Smooth muscle cell (in vitro differentiated cells): ENCODE data around the gene PEAK1. TPM values are rescaled to one million over a fixed set of nuclear protein-coding genes. Genes with fewer than 3 reads are reported as not detected.

Experiments used
- DNase-seq: peaks from one replicate; lab custom pipeline; 2025; ENCODE audit not compliant: unreplicated experiment; lab: John Stamatoyannopoulos, UW
- H2AFZ ChIP-seq: fragments of 200-600 bp; sonication (generic); 2 replicates; pipeline ENCODE4 v1.6.0; 2016; ENCODE audit warnings: antibody characterized with exemption, low read depth, mild to moderate bottlenecking
- H3F3A ChIP-seq: fragments of 200-600 bp; sonication (generic); 2 replicates; pipeline ENCODE4 v1.6.0; 2017; ENCODE audit warnings: antibody characterized with exemption, low read depth
- H3K27ac ChIP-seq: fragments of 200-600 bp; sonication (generic); 2 replicates; pipeline ENCODE4 v1.5.1; 2016; ENCODE audit warnings: low read depth, mild to moderate bottlenecking
- H3K27me3 ChIP-seq: fragments of 200-600 bp; sonication (generic); 2 replicates; pipeline ENCODE4 v1.6.1; 2016; ENCODE audit warnings: low read depth, mild to moderate bottlenecking
- H3K36me3 ChIP-seq: fragments of 200-600 bp; sonication (generic); 2 replicates; pipeline ENCODE4 v1.5.1; 2016; ENCODE audit warnings: low read depth
- H3K4me1 ChIP-seq: fragments of 200-600 bp; sonication (generic); 2 replicates; pipeline ENCODE4 v1.5.1; 2016; ENCODE audit warnings: low read depth
- H3K4me2 ChIP-seq: fragments of 200-600 bp; sonication (generic); 2 replicates; pipeline ENCODE4 v1.6.0; 2016; ENCODE audit warnings: mild to moderate bottlenecking
- H3K4me3 ChIP-seq: fragments of 200-600 bp; sonication (generic); 2 replicates; pipeline ENCODE4 v1.5.1; 2016; ENCODE audit warnings: mild to moderate bottlenecking
- H3K79me2 ChIP-seq: fragments of 200-600 bp; sonication (generic); 2 replicates; pipeline ENCODE4 v1.6.0; 2016; ENCODE audit warnings: low read depth, mild to moderate bottlenecking
- H3K9ac ChIP-seq: fragments of 200-600 bp; sonication (generic); 2 replicates; pipeline ENCODE4 v1.6.0; 2016; ENCODE audit warnings: low read depth
- H3K9me3 ChIP-seq: fragments of 200-600 bp; sonication (generic); replicated peaks from 2 replicates; pipeline ENCODE4 v1.5.1; 2016; ENCODE audit warnings: low read depth
- H4K20me1 ChIP-seq: fragments of 200-600 bp; sonication (generic); 2 replicates; pipeline ENCODE4 v1.6.0; 2016; ENCODE audit warnings: low read depth
- WGBS: methylation state at CpG from one replicate; pipeline ENCODE4 v1.1.7; 2016; ENCODE audit warnings: low lambda C conversion rate; 5-methylcytosine and 5-hydroxymethylcytosine counted together
- polyA plus RNA-seq: library from polyadenylated mRNA; unstranded; fragments of >200 nt; fragmentation: Nextera tagmentation; extraction: Ambion mirVana; gene quantifications from 2 replicates; pipeline ENCODE4 v1.2.1, GENCODE V29; 2016
- total RNA-seq: library from RNA; depleted of rRNA; stranded (reverse); fragments of >200 nt; gene quantifications from 2 replicates; pipeline ENCODE4 v1.2.3, GENCODE V29; 2014
- TF ChIP-seq, protein P1 (sequence below): fragments of 200-600 bp; sonication (generic); IDR thresholded peaks from 2 replicates; pipeline ENCODE4 v1.5.1; 2017; ENCODE audit warnings: borderline replicate concordance, mild to moderate bottlenecking, antibody characterized with exemption; ENCODE audit not compliant: insufficient read depth, poor library complexity, severe bottlenecking

PEAK1 gene
- total and polyA plus RNA-seq, 2 experiments from 2014 or later, result 5.6 to 21.9 TPM

DNA sequence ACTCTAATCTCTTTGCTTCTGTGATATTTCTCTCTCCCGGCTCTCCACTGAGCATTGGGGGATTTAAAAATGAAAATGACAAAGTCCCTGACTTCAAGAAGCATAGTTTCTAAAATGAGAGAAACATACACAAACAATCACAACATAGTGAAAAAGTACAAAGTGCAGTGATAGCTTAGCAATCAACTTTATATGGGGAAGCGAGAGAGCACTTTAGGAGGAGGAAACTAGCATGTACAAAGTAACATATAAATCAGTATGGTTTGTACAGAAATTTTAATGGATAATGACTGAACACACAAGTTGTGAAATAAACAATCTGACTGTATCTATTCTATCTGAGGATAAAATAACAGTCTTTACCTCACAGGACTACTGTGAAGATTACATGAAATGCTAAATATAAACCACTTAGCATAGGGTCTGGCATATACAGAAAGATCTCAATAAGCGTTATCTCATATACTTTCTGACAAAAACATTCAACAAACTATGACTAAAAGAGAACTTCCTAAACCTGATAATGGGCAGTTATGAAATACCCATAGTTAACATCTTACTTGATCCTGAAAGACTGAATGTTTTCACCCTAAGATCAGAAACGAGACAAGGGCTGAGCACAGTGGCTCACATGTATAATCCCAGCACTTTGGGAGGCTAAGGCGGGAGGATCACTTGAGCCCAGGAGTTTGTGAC is 61.2 kb downstream of the PEAK1 start:
- peaks cover 13% of the 10 kb centered on the region for H3K79me2 ChIP-seq
- H3K36me3 ChIP-seq, result no peaks in the 10 kb centered on the region
- no peaks in the 10 kb centered on the region for H3K4me1 ChIP-seq
- no peaks in the 10 kb centered on the region for H3K27me3 ChIP-seq
- no peak overlapping the region for H3K27ac ChIP-seq
- H3K4me3 ChIP-seq, result no peak overlapping the region
- 79% methylated on average over 5 of the region's 5 CpGs for WGBS
- H4K20me1 ChIP-seq, result peaks cover 52% of the 10 kb centered on the region
- peak overlapping the region; percentile 43 for H3K4me2 ChIP-seq
- no peak for DNase-seq
- no peak overlapping the region for H2AFZ ChIP-seq
- H3K9ac ChIP-seq, result no peak overlapping the region
- H3K9me3 ChIP-seq, result no peaks in the 10 kb centered on the region
- no peaks in the 10 kb centered on the region for H3F3A ChIP-seq
- TF ChIP-seq, protein P1, sequence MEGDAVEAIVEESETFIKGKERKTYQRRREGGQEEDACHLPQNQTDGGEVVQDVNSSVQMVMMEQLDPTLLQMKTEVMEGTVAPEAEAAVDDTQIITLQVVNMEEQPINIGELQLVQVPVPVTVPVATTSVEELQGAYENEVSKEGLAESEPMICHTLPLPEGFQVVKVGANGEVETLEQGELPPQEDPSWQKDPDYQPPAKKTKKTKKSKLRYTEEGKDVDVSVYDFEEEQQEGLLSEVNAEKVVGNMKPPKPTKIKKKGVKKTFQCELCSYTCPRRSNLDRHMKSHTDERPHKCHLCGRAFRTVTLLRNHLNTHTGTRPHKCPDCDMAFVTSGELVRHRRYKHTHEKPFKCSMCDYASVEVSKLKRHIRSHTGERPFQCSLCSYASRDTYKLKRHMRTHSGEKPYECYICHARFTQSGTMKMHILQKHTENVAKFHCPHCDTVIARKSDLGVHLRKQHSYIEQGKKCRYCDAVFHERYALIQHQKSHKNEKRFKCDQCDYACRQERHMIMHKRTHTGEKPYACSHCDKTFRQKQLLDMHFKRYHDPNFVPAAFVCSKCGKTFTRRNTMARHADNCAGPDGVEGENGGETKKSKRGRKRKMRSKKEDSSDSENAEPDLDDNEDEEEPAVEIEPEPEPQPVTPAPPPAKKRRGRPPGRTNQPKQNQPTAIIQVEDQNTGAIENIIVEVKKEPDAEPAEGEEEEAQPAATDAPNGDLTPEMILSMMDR, result no peak

DNA sequence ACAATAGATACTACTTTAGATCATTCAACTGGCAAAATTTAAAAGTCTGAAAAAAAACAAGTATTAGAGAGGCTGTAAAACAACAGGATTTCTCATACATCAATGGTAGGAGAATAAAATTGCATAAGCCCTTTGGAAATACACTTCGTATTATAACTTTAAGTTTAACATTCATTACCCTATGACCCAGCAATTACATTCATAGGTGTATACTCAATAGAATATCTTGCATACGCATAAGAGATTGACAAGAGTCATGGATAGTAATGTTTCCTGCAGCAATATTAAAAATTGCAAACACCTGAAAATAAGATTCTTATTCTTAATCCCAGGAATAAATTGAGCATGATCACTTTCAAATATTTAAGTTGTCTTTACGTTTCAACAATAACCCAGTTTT is 63.6 kb downstream of the PEAK1 start:
- Histone ChIP-seq H3K9ac (no peak overlapping the region), H3K4me3 (no peak overlapping the region), H4K20me1 (peaks cover 46% of the 10 kb centered on the region), H3K36me3 (no peaks in the 10 kb centered on the region), H3K4me2 (no peak overlapping the region), H3K79me2 (peaks cover 16% of the 10 kb centered on the region), H3F3A (no peaks in the 10 kb centered on the region), H3K27me3 (no peaks in the 10 kb centered on the region), H3K9me3 (no peaks in the 10 kb centered on the region), H3K27ac (no peak overlapping the region), H3K4me1 (no peaks in the 10 kb centered on the region), H2AFZ (no peak overlapping the region)
- TF ChIP-seq, protein P1, result no peak
- 96% methylated on average over 3 of the region's 3 CpGs for WGBS
- no peak for DNase-seq

DNA sequence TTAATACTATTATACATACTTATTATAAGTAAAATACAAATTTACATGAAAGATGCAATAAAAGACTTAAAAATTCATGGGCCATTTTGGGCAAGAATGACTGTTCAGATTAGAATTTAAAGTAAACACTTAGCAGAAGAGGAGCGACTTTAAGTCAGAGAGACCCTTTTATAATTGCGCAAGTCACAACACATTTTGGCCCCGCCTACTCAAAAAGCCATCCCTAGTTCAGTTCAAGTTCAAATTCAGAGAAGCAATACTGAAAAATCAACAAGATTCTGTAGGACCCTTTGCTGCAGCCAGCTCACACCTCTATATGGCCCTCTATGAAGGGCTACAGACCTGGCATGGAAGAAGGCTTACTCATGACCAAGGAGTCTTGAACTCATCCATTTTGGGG is 64.6 kb downstream of the PEAK1 start:
- Histone ChIP-seq H4K20me1 (peaks cover 53% of the 10 kb centered on the region), H2AFZ (no peak overlapping the region), H3K27ac (no peak overlapping the region), H3K4me2 (no peak overlapping the region), H3F3A (no peaks in the 10 kb centered on the region), H3K27me3 (no peaks in the 10 kb centered on the region), H3K4me1 (no peaks in the 10 kb centered on the region), H3K4me3 (no peak overlapping the region), H3K79me2 (peaks cover 7% of the 10 kb centered on the region), H3K9ac (no peak overlapping the region), H3K36me3 (no peaks in the 10 kb centered on the region), H3K9me3 (no peaks in the 10 kb centered on the region)
- TF ChIP-seq, protein P1, result no peak
- 96% methylated on average over 3 of the region's 3 CpGs for WGBS
- DNase-seq, result no peak

DNA sequence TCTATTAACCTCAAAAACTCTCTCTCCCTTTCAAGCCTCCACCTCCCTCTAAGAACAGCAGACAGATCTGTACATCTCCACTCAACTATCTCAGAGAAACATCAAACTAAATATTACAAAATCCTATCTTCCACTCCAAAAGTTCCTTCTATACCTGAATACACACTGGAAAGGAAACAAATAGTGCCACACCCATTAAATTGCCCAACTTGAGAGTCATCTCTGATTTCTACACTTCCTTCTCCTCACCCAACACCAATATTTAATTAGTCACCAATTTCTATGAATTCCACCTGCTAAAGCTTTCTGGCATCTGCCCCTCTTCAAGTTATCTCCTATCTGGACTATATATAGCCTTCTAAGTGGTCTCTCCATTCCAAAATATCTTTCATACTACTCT is 65.8 kb downstream of the PEAK1 start:
- Histone ChIP-seq H3K79me2 (peaks cover 7% of the 10 kb centered on the region), H3F3A (no peaks in the 10 kb centered on the region), H3K27ac (no peak overlapping the region), H3K9ac (no peak overlapping the region), H3K9me3 (no peaks in the 10 kb centered on the region), H3K4me1 (peaks cover 10% of the 10 kb centered on the region), H4K20me1 (peaks cover 53% of the 10 kb centered on the region), H3K27me3 (no peaks in the 10 kb centered on the region), H2AFZ (no peak overlapping the region), H3K36me3 (no peaks in the 10 kb centered on the region), H3K4me3 (no peak overlapping the region), H3K4me2 (no peak overlapping the region)
- no peak for DNase-seq
- TF ChIP-seq, protein P1, result no peak
